GM19023 (cell line): Measurements from ENCODE around the gene MPI.
A peak's percentile ranks its signal among the peaks of the same experiment; 100 is the strongest.
"Not testable (repeated sequence)": the region's sequence is repeated elsewhere in the genome, so short reads cannot be mapped to it uniquely, and the experiment has no call there.

Experiments
- ATAC-seq: cut with Tn5 transposase; IDR thresholded peaks from one replicate; pipeline ENCODE4 v1.9.1; 2021; ENCODE audit warnings: mild to moderate bottlenecking, moderate library complexity; ENCODE audit not compliant: unreplicated experiment

The MPI gene

DNA sequence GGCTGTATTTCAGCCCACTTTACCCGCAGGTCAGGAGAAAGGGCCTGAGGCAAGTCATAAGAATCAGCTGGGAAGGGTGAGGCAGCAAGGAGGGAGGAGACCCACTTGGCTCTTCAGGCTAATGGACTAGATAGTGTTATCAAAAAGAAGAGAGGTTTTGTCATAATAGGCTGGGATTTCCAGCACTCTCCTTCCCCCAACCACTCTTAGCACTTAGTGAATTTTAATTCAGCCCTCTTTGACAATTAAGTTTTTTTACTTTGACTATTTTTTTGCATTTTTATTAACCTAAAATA lies 771 bp downstream of the MPI start:
- ATAC-seq: no peak

DNA sequence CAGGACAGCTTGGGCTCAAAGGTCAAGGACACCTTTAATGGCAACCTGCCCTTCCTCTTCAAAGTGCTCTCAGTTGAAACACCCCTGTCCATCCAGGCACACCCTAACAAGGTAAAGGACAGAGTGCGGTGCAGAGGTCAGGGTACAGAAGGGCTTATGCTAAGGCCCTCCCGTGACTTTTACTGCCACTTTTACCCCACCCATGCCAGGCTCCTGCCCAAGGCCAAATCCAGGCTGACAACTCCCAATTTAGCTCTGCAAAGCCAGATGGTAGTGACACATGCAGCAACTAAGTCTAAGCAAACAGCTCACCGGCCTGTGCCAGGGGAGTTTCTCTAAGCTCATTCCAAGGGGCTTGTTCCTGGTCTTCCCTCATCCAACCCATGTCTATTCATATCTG lies 1.6 kb downstream of the MPI start:
- ATAC-seq: no peak

DNA sequence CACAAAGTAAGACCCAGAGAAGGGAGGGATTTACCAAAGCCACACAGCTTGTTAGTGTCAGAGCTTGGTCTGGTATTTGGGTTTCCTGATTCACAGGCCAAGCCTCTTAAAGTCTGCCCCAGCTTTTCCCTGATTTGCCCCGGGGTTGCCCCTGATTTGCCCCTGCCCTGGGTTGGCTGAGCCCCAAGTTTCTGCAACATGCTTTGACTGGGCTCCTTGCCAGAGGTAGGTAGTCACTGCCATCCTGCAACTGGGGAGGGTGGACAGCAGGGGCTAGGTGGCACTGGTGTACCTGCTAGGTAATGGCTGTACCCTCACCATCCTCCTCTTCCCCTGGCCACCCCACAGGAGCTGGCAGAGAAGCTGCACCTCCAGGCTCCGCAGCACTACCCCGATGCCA lies 2.5 kb downstream of the MPI start:
- no peak for ATAC-seq

DNA sequence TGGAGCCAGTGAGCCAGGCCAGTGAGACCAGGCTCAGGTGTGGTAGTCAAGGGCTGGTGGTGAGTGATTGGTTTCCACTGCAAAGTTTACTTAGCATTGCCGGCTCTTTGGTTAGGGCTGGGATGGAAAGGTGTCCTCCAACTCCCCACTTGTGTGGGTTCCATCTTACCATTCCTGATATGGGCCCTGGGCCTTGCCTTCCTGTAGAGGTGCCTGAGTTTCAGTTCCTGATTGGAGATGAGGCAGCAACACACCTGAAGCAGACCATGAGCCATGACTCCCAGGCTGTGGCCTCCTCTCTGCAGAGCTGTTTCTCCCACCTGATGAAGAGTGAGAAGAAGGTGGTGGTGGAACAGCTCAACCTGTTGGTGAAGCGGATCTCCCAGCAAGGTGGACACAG lies 3.1 kb downstream of the MPI start:
- no peak for ATAC-seq

DNA sequence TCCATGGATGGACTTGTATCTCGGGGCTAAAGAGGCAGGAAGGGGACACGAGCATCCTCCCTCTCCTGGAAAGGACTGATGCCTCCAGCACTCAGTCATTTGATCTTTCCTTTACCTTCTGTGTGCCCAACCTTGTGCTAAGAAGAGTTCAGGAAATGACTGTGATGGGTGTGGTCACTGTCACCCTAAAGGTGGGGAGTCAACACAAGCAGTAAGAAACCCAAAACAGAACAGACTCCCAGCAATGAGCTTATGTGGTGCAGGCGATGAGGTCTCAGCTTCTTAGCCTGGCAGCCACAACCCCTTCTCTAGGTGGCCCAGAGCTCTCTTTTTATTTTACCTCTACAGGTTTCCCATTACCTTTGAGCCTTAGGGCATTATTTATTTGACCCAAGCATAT lies 3.8 kb downstream of the MPI start:
- ATAC-seq: no peak

DNA sequence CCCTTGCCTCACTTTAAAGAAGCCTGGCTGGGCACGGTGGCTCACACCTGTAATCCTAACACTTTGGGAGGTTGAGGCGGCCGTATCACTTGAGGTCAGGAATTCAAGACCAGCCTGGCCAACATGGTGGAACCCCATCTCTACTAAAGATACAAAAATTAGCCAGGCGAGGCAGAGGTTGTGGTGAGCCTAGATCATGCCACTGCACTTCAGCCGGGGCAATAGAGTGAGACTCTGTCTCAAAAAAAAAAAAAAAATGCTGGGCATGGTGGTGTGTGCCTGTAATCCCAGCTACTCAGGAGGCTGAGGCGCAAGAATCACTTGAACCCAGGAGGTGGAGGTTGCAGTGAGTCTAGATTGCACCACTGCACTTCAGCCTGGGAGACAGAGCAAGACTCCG lies 4.5 kb downstream of the MPI start:
- ATAC-seq: not testable (repeated sequence)

DNA sequence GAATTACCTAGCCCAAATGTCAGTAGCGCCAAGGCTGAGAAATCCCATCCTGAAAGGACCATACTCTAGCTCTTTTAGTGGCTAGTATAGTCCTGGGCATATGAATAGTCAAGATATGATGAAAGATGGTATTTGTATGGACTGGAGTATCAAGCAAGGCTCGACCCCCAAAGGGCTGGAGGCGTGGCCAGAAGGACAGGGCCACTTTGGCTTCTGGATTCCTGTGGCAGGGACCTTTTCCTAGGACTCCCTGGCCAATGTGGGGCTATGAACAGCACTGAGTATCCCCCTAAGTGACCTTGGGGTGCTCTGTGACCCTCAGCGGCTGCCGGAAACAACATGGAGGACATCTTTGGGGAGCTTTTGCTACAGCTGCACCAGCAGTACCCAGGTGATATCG lies 6.0 kb downstream of the MPI start:
- no peak for ATAC-seq

DNA sequence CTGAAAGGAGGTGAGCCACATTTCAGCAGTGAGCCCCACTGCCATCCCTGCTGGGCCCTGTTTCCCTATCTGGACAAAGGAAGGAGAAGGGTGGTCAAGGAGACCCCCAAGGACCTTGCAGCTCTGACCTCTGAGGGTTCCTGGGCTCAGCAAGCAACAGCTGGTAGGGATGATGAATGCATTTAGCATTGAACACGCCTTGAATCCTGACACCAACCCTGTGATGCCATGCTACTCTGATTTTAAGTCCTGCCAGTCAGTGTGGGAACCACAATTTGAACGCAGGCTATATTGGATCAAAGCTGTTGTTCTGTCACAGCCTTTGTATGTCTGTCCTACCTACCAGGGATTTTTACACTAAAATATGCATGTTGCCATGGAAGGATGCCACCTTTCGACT lies 6.5 kb downstream of the MPI start:
- no peak for ATAC-seq

DNA sequence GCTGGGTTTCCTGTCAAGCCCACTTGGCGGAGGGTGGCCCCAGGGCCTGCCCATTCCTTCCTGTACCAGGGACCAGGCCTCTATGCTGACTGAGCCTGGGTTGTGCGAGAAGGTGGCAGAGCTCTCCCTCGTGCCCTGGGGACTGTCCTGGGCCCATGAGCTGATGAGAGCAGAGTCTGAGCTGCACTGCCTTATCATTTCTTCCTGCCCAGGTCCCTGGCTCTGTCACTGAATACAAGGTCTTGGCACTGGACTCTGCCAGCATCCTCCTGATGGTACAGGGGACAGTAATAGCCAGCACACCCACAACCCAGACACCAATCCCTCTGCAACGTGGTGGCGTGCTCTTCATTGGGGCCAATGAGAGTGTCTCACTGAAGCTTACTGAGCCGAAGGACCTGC lies 7.5 kb downstream of the MPI start:
- ATAC-seq: no peak

DNA sequence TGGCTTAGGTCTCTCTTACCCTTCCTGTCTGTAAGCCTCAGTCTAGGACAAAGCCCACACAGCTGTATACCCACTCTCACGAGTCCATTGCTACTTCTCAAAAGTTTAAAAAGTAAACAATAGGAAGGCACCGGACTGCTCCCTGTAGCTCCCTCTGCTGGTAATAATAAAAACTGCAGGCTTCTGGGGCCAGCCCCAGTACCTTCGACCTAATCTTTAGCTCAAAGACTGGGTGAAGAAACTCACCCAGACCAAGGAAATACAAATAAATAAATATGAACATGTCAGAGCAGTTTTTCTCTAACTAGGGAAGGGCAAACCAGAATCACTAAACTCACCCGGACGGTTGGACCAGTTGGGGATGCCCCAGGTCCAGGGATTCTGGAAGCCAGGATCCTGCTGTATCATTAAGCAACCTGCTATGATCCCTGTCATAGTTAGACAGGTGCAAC lies 11.8 kb downstream of the MPI start:
- ATAC-seq: no peak

DNA sequence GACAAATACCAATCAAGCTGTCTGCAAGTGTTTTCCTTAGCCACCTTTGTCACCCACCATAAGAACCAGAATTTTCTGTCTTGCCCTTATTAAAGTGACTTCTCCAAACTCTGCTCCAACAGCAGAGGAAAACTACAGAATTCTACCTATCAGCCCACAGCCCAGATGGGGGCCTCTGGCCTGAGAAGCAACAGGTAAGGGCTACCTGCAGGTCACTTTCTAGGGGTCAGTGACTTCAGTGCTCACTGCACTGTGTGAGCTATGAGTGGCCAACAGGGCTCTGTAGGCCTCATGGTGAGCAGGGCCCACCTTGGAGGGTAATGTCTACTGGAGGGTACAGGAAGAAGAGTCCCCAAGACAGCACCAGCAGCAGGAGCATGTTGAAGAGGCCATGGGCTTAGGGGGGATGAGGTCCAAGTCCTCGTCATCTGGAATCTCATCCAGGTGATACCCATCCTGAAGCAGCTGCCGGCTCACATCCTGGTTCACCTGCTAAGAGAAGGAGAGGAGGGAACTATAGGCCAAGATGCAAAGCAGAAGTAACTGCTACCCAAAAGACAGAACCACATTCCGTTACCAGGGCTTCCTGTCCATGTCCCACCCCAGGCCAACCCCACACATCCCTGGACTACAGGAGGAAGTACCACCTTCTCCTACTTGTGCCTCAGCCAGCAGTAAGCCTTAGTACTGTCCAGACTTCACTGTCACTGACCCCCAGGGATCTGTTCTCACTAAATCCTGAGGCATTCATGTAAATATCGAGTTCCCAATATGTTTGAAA lies 12.6 kb downstream of the MPI start:
- no peak for ATAC-seq

DNA sequence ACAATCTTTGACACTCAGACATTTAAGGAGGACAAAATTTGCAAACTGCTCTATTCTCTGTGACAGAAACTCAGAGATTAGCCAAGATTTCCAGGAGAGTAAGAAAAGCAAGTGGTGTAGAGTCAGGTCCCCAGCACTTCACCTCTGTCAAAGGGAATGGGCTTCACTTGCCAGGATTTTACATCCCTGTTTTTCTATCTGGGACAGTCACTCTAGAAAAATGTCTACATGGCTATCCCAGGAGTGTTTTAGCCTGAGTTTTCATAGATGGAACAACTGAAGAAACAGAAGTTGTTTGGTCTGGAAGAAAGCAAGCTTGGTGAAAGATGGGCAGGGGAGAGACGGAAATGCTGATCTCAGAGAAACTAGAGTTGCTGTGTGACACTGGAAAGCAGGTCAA lies 13.8 kb downstream of the MPI start:
- no peak for ATAC-seq

DNA sequence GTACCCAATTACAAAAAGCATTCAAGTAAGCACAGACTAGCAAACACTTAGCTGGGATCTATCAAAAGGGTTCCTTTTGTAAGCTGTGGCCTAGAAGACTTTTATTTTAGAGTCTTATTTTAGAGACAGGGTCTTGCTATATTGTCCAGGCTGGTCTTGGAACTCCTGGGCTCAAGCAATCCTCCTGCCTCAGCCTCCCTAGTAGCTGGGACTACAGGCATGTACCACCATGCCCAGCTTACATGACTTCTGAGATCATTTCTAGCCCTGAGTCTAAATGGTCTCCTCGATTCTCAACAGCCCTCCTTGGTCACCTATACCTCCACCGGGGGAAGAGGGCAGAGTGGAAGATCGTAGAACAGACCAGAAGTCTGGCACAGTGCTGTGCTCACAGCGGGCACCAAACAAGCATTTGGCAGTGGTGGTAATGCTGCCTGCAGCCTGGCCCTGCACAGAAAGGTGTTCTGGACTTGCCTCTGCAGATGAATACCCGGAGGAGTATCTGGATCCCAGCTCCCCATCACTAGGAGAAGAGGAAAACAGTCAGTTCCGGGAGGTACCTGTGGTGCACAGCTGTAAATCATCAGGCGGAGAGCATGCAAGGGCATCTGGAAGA lies 14.5 kb downstream of the MPI start:
- ATAC-seq: no peak

DNA sequence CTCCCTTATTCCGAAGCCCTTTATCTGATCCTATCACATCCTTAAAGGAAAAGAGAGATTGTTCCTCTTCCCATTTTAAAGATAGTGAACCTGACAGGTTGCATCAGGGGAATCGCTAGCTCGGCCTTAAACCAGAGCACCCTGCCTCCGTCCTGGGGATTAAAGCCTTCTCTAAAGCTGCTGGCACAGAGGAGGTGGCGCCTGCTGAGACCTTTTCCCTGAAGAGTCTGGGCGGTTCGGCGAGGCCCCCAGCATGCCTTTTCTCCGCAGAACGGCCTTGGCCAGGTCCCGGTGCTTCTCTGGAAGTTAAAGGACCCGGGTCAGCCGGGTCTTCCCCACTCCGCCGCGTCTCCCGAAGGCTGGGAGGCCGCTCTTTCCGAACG lies 16.2 kb downstream of the MPI start:
- peak; percentile 24 for ATAC-seq

DNA sequence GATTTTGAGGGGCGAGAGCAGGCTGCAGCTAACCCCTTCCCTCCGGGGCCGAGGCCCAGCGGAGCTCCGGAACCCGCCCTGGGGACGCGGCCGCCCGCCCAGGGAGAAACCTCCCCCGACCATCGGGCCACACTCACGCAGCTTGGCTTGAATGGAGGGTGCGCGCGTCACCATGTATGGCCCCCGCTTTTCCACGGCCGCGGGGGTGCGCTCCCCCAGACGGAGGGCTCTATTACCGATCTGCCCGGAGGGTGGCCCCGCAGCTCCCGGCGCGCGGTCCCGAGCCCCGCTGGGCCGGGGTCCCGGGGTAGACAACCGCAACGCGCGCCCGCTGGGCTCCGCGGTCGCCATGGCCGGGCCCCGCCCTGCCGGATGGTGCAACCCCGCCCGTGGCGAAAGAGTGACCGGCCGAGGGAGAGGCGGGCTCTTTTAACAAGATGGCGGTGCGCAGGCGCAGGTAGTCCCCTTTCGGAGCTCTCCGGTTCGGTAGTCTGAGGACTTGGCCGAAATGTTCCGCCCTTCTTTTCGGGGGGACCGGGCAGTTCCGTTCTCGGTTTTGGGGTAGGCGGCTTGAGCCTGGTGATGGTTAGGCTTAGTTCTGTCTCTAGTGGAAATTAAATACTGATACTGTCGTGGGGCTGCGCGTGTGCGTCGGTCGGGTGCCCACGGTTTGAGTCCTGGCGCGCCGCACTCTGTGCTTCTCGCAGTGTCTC lies 16.8 kb downstream of the MPI start, which contains the start of gene FAM219B:
Gene FAM219B (minus strand): TSS at position 402 of the 713 bp plus-strand sequence. CDS start 51 bp downstream, at position 351.
- ATAC-seq: peak; percentile 85

DNA sequence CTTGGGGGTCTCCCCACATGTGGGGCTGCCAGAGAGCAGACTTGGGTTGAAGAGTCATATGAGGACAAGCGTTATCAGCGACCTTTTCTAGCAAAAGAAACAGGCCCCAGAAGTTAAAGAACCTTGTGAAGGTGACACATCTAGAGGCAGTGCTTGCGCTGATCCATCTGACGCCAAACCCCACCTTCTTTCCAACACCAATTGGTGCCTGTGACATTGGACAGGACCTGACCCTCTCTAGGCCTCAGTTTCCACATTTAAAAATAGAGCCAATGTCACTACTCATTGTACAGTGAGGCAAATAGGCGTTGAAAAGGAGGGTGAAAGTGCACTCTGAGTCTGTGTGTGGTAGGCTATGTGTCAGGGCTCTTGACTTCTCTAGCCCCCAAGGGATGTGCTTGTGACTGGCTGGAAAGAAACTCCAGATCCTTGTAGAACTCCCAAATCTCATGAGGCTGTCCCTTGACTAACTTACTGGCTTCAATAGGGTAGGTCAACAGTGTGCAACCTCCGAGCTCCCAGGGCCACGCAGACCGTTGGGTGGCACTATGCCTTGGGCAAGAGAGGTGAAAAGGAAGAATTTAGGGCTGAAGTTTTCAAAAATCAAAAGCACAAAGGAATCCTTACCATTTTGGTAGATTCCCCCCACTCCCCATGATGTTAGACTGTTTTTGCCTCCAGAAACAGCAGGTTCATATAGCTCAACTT lies 17.5 kb downstream of the MPI start:
- ATAC-seq: no peak

DNA sequence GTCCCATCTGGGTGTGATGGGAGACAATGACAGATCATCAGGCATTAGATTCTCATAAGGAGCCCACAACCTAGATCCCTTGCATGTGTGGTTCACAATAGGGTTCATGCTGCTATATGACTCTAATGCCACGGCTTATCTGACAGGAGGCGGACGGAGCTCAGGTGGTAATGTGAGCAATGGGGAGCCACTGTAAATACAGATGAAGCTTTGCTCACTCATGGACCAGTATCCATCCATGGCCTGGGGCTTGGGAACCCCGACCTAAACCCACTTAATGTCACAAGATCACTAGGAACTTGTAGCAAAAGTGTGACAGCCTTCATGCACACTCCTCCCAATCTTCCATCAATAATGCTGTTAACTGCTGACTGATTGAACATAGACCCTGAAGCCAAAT lies 18.8 kb downstream of the MPI start:
- no peak for ATAC-seq

DNA sequence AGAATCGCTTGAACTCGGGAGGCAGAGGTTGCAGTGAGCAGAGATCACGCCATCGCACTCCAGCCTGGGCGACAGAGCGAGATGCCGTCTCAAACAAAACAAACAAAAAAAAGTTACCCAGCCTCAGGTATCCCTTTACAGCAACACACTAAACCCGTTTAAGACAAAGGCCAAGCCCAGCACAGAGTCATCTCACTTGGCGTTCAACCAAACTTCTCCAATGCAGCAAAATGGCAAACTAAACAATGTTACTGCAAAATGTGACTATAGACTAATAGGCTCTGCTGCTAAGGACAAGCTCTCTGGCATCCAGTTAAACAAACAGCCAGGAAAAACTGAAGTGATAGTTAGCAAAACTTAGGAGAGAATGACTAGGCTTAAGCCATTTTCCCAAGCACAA lies 23.2 kb downstream of the MPI start:
- ATAC-seq: no peak

DNA sequence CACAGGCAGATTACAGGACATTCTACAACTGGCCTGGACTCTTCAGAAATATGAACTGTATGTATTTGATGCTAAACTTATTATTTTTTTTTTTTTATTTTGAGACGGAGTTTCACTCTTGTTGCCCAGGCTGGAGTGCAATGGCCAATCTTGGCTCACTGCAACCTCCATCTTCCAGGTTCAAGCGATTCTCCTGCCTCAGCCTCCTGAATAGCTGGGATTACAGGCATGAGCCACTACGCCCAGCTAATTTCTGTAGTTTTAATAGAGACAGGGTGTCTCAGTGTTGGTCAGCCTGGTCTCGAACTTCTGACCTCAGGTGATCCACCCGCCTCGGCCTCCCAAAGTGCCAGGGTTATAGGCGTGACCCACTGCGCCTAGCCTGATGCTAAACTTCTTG lies 24.0 kb downstream of the MPI start:
- ATAC-seq: not testable (repeated sequence)

DNA sequence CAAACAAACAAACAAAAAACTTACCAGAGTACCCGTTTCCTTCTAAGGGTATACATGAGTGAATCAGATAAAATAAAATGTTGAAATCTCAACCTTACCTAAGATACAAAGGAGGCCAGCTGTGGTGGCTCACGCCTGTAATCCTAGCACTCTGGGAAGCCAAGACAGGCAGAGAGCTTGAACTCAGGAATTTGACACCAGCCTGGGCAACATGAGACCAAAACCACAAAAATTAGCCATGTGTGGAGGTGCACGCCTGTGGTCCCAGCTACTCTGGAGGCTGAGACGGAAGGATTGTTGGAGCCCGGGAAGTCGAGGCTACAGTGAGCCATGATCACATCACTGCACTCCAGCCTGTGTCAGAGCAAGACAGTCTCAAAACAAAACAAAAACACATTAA lies 27.8 kb downstream of the MPI start:
- ATAC-seq: no peak

DNA sequence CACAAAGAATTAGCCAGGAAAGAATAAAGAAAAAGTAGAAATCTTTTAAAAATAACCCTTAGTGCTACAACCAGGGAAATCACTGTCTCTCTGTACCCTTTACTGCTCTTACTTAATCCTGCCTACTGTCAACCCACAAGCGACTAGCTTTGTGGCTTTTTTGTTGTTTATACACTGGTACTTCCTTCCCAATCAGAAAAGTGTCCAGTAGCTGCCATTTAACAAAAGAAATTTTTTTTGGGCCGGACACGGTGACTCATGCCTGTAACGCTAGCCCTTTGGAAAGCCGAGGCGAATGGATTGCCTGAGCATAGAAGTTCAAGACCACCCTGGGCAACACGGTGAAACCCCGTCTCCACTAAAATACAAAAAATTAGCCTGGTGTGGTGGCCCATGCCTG lies 30.6 kb downstream of the MPI start:
- no peak for ATAC-seq

DNA sequence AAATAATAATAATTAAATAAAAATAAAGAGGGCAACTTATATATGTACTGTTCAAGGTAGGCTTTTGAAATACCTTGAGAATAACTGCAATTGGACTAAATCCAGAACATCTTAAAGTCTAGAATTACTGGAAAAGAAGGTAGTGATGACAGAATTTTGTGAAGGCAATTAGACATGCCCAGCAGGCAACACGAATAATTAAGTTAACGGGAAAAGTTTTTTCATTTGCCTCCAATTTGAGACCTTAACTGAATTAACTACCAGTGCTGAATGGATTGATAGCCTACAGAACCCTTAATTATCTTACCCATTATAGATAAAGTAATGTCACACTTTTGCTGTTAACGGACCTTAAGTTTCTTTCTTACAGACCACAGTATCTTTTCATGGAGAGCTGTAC lies 34.7 kb downstream of the MPI start:
- ATAC-seq: no peak
